ENCODE measurements around the gene TMEM117.

TMEM117 gene

DNA sequence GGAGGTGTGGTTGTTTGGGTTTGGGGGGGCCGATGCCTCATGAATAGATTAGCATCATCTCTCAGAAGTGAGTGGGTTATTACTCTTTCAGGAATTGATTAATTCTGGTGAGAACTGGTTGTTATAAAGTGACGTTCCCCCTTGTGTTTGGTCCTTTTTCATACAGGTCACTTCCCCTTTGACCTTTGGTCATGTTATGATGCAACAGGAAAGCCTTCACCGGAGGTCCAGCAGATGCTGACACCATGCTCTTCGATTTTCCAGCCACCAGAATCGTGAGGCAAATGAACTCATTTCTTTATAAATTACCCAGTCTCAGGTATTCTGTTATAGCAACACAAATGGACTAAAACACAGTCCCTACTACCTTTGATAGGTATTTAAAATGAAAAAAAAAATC, 600.9 kb downstream of the TMEM117 start:
- Histone ChIP-seq H3K23ac (ENCODE audit: low read length) (no peak overlapping the region), H2BK5ac (ENCODE audit: low read depth, low read length, poor library complexity) (no peak overlapping the region), H3K18ac (ENCODE audit: low read length) (no peak overlapping the region), H3K4me3 (ENCODE audit: low read depth, low read length) (no peak overlapping the region), H3K4ac (ENCODE audit: low read depth, low read length) (no peak overlapping the region), H3K36me3 (ENCODE audit: control insufficient read depth in 1 of 2, insufficient read depth in 2 of 2, low read length in 2 of 2) (no peaks in the 10 kb centered on the region), H3K27ac (ENCODE audit: low read depth, low read length) (no peak overlapping the region), H3K79me1 (ENCODE audit: low read length) (no peaks in the 10 kb centered on the region), H4K12ac (ENCODE audit: low read depth, low read length) (no peak overlapping the region), H2BK120ac (ENCODE audit: insufficient read depth, low read length, poor library complexity) (no peak overlapping the region), H2AFZ (ENCODE audit: insufficient read depth, low read length, poor library complexity) (no peak overlapping the region), H3K27me3 (ENCODE audit: insufficient read depth, low read length) (no peaks in the 10 kb centered on the region), H4K91ac (ENCODE audit: low read depth, low read length) (no peak overlapping the region), H4K8ac (ENCODE audit: low read depth, low read length) (no peak overlapping the region), H2BK12ac (ENCODE audit: low read length) (no peak overlapping the region), H3K14ac (ENCODE audit: low read length) (no peak overlapping the region), H3K9ac (ENCODE audit: low read length) (no peak overlapping the region), H3K4me2 (ENCODE audit: low read length) (no peak overlapping the region), H2AK5ac (ENCODE audit: low read length) (no peak overlapping the region), H3K9me3 (ENCODE audit: insufficient read depth, low read depth, low read length) (no peaks in the 10 kb centered on the region), H3K79me2 (ENCODE audit: control insufficient read depth, insufficient read depth, low read length, poor library complexity) (no peaks in the 10 kb centered on the region), H3K4me1 (ENCODE audit: control insufficient read depth in 1 of 2, insufficient read depth in 2 of 2, low read length in 2 of 2) (no peaks in the 10 kb centered on the region)
- DNase-seq: no peak
- WGBS (ENCODE audit: extremely low coverage, insufficient coverage, insufficient read length): no CpG with 5 or more reads among the region's 5 CpGs

Data from trophoblast cell (in vitro differentiated cells and primary cell).